Skeletal muscle tissue (tissue), 4 donors: Measurements from ENCODE around the gene TAF12. TPM values are rescaled to one million over a fixed set of nuclear protein-coding genes. Genes with fewer than 3 reads are reported as not detected.
"Not testable (repeated sequence)": the region's sequence is repeated elsewhere in the genome, so short reads cannot be mapped to it uniquely, and the experiment has no call there.

Experiments used
- H3K27ac ChIP-seq: one replicate; pipeline ENCODE4 v1.7.0; 2013; ENCODE audit warnings: mild to moderate bottlenecking, low read depth, low read length, inconsistent platforms
- H3K27me3 ChIP-seq, 3 donors: one replicate each; pipeline ENCODE4 v1.7.0; 2013; ENCODE audit warnings: low read length in 3 of 3; ENCODE audit not compliant: control insufficient read depth in 3 of 3, insufficient read depth in 3 of 3
- H3K36me3 ChIP-seq, 3 donors: one replicate each; pipeline ENCODE4 v1.7.0; 2013; ENCODE audit warnings: low read length in 3 of 3; ENCODE audit not compliant: control insufficient read depth in 3 of 3, insufficient read depth in 3 of 3
- H3K4me1 ChIP-seq, 3 donors: one replicate each; pipeline ENCODE4 v1.7.0; 2013; ENCODE audit warnings: low read length in 3 of 3, mild to moderate bottlenecking in 3 of 3; ENCODE audit not compliant: control insufficient read depth in 3 of 3, insufficient read depth in 3 of 3
- H3K4me3 ChIP-seq, 3 donors: one replicate each; pipeline ENCODE4 v1.7.0; 2013; ENCODE audit warnings: low read length in 3 of 3
- H3K9ac ChIP-seq, 3 donors: one replicate each; pipeline ENCODE4 v1.7.0; 2013; ENCODE audit warnings: low read length in 3 of 3, mild to moderate bottlenecking in 3 of 3, moderate library complexity in 2 of 3, low read depth in 1 of 3
- H3K9me3 ChIP-seq, 3 donors: one replicate each; pipeline ENCODE4 v1.7.0; 2013; ENCODE audit warnings: low read length in 3 of 3; ENCODE audit not compliant: control insufficient read depth in 3 of 3
- total RNA-seq: library from RNA; depleted of rRNA; stranded (reverse); fragments of >200 nt; gene quantifications from one replicate; pipeline ENCODE4 v1.2.3, GENCODE V29; 2014
- donor health status: Osteomylitis.

The TAF12 gene
- total RNA-seq, 1 donor from 2014 or later: 32.9 TPM

DNA sequence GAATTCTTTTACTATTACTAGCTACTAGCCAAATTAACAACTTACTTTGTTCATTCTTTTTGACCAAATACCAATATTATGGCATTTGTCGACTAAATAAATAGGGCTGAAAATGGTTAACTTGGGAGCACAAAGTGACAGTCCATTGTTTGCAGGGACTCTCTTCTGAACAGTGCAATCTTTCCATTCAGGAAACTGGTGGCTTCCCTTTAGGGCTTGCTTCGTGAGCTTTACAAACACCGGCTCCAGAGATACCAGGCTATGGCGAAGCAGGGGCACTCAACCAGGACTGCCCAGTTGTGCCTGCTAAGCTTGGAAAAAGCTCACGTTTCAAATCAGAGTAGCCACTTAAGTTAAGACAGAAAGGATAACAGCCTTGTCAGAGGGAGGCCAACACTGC, 38.5 kb downstream of the TAF12 start:
- Histone ChIP-seq H3K36me3 (peaks cover 34 to 37% (median 36%) of the 10 kb centered on the region in 3 donors), H3K4me1 (peaks cover 0 to 8% (median 7%) of the 10 kb centered on the region in 3 donors), H3K9ac (no peak overlapping the region), H3K27me3 (no peaks in the 10 kb centered on the region), H3K4me3 (no peak overlapping the region), H3K9me3 (no peaks in the 10 kb centered on the region), H3K27ac (no peak overlapping the region)

DNA sequence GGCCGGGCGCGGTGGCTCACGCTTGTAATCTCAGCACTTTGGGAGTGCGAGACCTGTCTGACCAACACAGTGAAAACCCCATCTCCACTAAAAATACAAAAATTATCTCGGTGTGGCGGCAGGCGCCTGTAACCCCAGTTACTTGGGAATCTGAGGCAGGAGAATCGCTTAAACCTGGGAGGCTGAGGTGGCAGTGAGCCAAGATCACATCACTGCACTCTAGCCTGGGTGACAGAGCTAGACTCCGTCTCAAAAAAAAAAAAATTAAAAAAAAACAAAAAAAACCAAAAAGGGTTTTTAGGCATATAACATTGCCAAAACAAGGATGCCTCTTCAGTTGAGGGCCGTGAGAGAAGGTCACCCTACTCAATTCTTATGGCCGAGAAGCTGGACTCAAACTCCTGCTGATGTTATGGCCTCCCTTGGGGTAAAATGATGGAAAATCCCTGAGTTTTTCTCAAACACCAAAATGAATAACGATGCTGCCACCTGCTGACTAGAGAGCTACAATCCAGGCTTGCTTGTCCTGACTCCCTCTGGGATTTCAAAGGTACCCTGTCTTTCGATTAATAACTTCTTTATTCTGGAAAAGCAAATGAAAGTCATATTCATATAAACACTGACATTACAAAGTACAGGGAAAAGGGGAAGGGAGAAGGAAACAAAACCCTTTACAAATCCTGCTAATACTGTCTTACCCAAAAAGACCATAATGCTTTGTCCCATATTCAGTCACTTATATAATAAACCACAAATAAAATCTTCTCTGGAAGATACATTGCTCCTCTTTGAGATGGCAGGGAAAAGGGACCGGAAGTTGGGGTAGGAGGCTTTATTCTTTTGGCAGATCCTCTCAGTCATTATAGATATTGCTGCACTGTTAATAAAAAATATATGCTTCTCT, 40.1 kb downstream of the TAF12 start:
- H3K27me3 ChIP-seq: no peaks in the 10 kb centered on the region
- peaks cover 33 to 36% (median 35%) of the 10 kb centered on the region in 3 donors for H3K36me3 ChIP-seq
- H3K9me3 ChIP-seq: no peaks in the 10 kb centered on the region
- H3K27ac ChIP-seq: no peak overlapping the region
- H3K4me3 ChIP-seq: no peak overlapping the region
- peaks cover 0 to 8% (median 7%) of the 10 kb centered on the region in 3 donors for H3K4me1 ChIP-seq
- H3K9ac ChIP-seq: no peak overlapping the region

GRCh38 chr1:28601696-28602095, 41.2 kb downstream of the TAF12 start:
- Histone ChIP-seq H3K9me3 (no peaks in the 10 kb centered on the region), H3K27me3 (no peaks in the 10 kb centered on the region), H3K9ac (no peak overlapping the region), H3K4me1 (peaks cover 0 to 8% (median 7%) of the 10 kb centered on the region in 3 donors), H3K4me3 (no peak overlapping the region), H3K27ac (no peak overlapping the region), H3K36me3 (peaks cover 24 to 29% (median 26%) of the 10 kb centered on the region in 3 donors)

DNA sequence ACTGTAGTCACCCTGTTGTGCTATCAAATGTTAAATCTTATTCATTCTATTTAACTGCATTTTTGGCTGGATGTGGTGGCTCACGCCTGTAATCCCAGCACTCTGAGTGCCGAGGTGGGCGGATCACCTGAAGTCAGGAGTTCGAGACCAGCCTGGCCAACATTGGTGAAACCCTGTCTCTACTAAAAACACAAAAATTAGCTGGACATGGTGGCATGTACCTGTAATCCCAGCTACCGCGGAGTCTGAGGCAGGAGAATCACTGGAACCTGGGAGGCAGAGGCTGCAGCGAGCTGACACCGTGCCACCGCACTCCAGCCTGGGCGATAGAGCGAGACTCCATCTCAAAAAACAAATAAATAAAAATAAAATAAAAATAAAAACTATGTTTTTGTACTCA, 46.6 kb downstream of the TAF12 start:
- H3K9ac ChIP-seq, H3K4me1 ChIP-seq, H3K4me3 ChIP-seq, H3K27ac ChIP-seq, H3K9me3 ChIP-seq, H3K27me3 ChIP-seq, H3K36me3 ChIP-seq: not testable (repeated sequence)

GRCh38 chr1:28595412-28596191, 47.3 kb downstream of the TAF12 start:
- Histone ChIP-seq H3K36me3 (peaks cover 0 to 2% (median 1%) of the 10 kb centered on the region in 3 donors), H3K27me3 (peaks cover 0 to 3% (median 0%) of the 10 kb centered on the region in 3 donors), H3K4me3 (no peak overlapping the region), H3K9ac (no peak overlapping the region), H3K4me1 (peaks cover 3 to 4% (median 4%) of the 10 kb centered on the region in 3 donors), H3K9me3 (no peaks in the 10 kb centered on the region), H3K27ac (no peak overlapping the region)

- H3K9ac ChIP-seq, H3K27ac ChIP-seq, H3K9me3 ChIP-seq, H3K36me3 ChIP-seq, H3K27me3 ChIP-seq, H3K4me1 ChIP-seq, H3K4me3 ChIP-seq: not testable (repeated sequence)
Observed at GRCh38 chr1:28594686-28595411, 48.0 kb downstream of the TAF12 start.

DNA sequence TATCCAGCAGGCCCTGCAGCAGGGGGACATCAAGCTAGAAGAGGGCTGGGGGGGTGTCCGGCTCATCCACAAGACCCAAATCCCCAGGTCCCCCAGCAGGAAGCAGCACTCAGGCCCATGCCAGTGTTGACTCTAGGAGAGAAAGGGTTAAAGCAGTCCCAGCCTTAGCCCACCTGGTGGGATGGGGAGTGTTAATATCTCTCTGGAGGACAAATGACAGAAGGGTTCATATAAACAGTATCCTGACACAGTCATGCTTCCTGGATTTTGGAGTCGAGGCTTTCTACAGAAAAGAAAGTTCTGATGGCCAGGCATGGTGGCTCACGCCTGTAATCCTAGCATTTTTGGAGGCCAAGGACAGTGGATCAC, 48.9 kb downstream of the TAF12 start:
- H3K36me3 ChIP-seq, H3K9me3 ChIP-seq, H3K27ac ChIP-seq, H3K4me1 ChIP-seq, H3K4me3 ChIP-seq, H3K9ac ChIP-seq, H3K27me3 ChIP-seq: not testable (repeated sequence)

DNA sequence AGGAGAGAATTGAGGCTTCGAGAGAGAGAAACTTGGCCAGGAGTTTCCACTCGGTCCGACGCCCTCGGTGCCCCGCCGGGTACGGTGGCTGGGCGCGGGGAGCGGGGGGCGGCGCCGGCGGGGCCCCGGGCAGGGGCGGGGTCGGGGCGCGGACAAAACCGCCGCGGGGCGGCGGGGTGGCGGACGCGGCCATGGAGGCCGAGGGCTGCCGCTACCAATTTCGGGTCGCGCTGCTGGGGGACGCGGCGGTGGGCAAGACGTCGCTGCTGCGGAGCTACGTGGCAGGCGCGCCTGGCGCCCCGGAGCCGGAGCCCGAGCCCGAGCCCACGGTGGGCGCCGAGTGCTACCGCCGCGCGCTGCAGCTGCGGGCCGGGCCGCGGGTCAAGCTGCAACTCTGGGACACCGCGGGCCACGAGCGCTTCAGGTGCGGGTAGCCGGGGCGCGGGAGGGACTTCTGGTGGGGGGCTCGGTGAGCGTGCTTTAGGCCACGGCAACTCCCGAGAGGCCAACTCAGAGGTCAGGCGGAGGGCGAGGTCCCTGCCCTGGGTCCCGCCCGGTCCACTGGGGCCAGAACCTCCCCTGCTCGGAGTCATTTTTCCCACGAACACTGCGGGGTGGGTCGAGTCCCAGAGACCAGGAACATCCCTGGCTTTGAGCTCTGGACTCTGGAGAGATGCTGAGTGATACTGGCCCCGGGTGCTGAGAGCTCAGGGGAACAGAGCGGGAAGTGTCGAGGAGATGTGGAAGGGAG, 50.4 kb downstream of the TAF12 start:
- Histone ChIP-seq H3K4me3 (peak overlapping the region; percentile 59 to 64 (median 59)), H3K27me3 (peaks cover 0 to 3% (median 0%) of the 10 kb centered on the region in 3 donors), H3K4me1 (peaks cover 3 to 4% (median 4%) of the 10 kb centered on the region in 3 donors), H3K9ac (peak overlapping the region in 2 of 3 donors; percentile 38 to 66), H3K9me3 (no peaks in the 10 kb centered on the region), H3K27ac (no peak overlapping the region), H3K36me3 (no peaks in the 10 kb centered on the region)

GRCh38 chr1:28591708-28592320, 51.1 kb downstream of the TAF12 start, which contains the start of gene RAB42:
TSS of gene RAB42 (plus strand) at chr1:28592265. CDS start at chr1:28592512, 247 bp downstream.
- Histone ChIP-seq H3K9ac (peak within 1 kb of the TSS in 2 of 3 donors; percentile 38 to 66), H3K4me3 (peak within 1 kb of the TSS; percentile 59 to 64 (median 59)), H3K27ac (peak within 1 kb of the TSS; percentile 33), H3K36me3 (no peaks in the 10 kb centered on the region), H3K27me3 (peaks cover 0 to 3% (median 0%) of the 10 kb centered on the region in 3 donors), H3K9me3 (no peaks in the 10 kb centered on the region), H3K4me1 (peaks cover 3 to 4% (median 4%) of the 10 kb centered on the region in 3 donors)
